Lower leg skin (tissue), 3 donors: ENCODE data around the gene NEB.

Source experiments
- POLR2A ChIP-seq, 2 donors: fragments of 450-650 bp; IDR thresholded peaks; one replicate each; pipeline ENCODE4 v1.6.1; 2016 to 2017; ENCODE audit warnings: antibody characterized with exemption in 2 of 2, mild to moderate bottlenecking in 1 of 2, moderate library complexity in 1 of 2
- TF ChIP-seq, protein P1 (sequence below), 3 donors: fragments of 450-650 bp; IDR thresholded peaks; one replicate each; pipeline ENCODE4 v1.5.1; 2016; ENCODE audit warnings: antibody characterized with exemption in 3 of 3, mild to moderate bottlenecking in 3 of 3, moderate library complexity in 2 of 3

DNA sequence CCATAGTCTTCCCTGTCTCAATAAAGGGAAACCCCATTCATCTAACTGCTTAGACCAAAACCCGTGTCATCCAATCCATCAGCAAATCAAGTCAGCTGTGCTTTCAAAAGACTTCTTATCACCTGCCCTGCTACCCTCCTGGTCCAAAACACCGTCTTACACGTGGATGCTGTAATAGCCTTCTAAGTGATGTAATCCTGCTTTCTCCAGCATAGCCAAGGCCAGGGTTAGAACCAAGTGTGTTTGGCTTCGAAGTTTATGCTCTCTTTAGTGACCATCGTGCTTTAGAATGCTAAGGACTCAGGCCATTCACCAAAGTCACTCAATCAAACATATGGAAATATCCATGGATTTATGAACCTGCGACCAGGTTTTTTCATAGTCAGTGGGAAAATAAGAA, 25.5 kb downstream of the NEB start:
- no peak for TF ChIP-seq POLR2A (IDR thresholded peaks at IDR 0.05)
- TF ChIP-seq, protein P1, sequence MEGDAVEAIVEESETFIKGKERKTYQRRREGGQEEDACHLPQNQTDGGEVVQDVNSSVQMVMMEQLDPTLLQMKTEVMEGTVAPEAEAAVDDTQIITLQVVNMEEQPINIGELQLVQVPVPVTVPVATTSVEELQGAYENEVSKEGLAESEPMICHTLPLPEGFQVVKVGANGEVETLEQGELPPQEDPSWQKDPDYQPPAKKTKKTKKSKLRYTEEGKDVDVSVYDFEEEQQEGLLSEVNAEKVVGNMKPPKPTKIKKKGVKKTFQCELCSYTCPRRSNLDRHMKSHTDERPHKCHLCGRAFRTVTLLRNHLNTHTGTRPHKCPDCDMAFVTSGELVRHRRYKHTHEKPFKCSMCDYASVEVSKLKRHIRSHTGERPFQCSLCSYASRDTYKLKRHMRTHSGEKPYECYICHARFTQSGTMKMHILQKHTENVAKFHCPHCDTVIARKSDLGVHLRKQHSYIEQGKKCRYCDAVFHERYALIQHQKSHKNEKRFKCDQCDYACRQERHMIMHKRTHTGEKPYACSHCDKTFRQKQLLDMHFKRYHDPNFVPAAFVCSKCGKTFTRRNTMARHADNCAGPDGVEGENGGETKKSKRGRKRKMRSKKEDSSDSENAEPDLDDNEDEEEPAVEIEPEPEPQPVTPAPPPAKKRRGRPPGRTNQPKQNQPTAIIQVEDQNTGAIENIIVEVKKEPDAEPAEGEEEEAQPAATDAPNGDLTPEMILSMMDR (IDR thresholded peaks at IDR 0.05) = no peak
